Activated CD8-positive, alpha-beta memory T cell treated with anti-CD3 and anti-CD28 coated beads, Interleukin-2, amount 50 U/mL, for 4 hours (primary cell): ENCODE data around the gene APOBEC3A.
"Not testable (repeated sequence)": the region's sequence is repeated elsewhere in the genome, so short reads cannot be mapped to it uniquely, and the experiment has no call there.

ENCODE experiments used
- DNase-seq: peaks from one replicate; pipeline ENCODE4 v3.0.0-alpha.2; 2020

Gene APOBEC3A

DNA sequence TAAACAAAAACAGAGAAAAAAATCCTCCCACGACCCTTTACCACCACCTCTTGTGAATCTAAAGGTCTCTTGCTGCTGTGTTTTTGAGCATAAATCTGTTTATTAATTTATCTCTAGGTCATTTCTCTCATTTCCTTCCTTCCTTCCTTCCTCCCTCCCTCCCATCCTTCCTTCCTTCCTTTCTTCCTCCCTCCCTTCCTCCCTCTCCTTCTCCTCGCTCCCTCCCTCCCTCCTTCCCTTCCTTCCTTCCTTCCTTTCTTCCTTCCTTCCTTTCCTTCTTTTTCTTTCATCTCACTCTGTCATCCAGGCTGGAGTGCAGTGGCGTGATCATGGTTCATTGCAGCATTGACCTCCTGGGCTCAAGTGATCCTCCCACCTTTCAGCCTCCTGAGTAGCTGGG is 13.5 kb upstream of the APOBEC3A start:
- DNase-seq, result no peak

GRCh38 chr22:38944653-38945052 is 12.8 kb upstream of the APOBEC3A start:
- DNase-seq, result no peak

DNA sequence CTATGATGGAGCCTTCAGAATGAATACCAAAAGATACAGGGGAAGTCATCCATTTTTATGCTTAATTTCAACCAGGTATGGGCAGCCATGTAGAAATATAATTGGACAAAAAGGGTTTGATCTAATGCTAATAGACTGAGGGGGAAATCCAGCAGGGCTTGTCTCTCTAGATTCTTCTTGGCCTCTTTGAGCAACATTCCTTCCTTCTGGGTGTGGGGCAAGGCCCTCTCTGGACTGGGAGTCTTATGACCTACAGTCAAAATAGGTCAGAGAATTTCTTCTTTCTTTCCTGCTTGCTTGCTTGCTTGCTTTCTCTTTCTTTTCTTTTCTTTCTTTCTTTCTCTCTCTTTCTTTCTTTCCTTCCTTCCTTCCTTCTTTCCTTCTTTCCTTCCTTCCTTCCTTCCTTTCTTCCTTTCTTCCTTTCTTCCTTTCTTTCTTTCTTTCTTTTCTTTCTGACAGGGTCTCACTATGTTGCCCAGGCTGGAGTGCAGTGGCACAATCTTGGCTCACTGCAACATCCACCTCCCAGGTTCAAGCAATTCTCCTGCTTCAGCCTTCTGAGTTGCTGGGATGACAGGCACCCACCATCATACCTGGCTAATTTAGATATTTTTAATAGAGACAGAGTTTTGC is 11.6 kb upstream of the APOBEC3A start:
- DNase-seq, result not testable (repeated sequence)

DNA sequence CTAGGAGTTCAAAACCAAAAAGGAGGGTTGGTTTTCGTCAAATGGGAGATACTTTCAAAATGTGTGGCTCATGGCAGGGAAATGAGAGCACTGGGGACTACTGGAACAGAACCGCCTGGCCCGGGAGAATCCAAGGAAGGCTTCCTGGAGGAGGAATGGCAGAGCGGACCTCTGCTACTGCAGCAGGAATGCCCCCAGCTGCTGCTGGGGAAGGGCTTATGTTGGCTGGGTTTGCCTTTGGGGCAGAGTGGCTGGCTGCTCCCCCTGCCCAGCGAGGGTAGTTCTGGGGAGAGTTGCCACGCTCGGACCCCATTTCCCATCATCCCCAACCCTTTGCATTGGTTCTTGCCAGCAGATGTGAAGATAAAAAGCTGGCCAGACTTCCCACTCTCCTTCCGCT is 10.6 kb upstream of the APOBEC3A start:
- DNase-seq, result no peak

DNA sequence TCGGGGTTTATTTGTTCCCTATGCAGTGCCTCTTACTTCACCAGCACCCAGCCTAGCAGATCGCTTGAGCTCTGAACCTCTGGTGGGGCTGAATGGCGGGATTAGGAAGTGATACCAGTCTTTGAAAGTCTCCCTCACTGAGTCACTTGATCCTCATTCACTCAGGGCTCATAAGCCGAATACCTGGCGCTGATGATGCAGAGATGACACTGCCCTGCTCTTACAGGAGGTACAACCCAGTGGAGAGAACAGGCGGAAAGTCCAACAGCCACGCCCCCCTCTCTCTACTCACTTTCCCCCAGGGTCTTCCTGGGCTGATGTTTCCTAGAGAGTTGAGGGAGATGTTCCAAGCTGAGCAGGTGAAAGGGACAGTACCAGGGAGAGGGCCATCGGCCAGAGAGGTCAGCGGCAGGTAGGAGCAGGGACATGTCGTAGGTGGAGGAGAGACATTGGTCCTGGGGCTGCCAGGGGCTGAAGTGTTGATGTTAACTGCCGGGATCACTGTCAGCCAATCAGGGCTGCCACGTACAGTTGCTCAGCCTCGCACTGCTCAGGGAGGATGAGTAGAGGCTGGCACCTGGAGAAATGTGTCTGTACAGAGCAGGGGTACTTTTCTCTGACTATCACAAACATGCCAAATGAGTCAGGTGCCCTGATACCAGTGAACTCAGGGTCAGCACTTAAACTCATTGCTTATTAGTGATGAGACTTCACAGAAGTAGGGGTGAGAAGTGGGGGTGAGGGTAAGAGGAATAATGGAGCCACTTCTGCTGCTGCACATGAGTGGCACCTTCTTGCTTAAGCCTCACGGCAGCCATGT is 9.9 kb upstream of the APOBEC3A start:
- DNase-seq, result no peak

- DNase-seq, result no peak
Observed at GRCh38 chr22:38948181-38948940, 9.0 kb upstream of the APOBEC3A start.

- no peak for DNase-seq
Observed at GRCh38 chr22:38949889-38950405, 7.5 kb upstream of the APOBEC3A start.

DNA sequence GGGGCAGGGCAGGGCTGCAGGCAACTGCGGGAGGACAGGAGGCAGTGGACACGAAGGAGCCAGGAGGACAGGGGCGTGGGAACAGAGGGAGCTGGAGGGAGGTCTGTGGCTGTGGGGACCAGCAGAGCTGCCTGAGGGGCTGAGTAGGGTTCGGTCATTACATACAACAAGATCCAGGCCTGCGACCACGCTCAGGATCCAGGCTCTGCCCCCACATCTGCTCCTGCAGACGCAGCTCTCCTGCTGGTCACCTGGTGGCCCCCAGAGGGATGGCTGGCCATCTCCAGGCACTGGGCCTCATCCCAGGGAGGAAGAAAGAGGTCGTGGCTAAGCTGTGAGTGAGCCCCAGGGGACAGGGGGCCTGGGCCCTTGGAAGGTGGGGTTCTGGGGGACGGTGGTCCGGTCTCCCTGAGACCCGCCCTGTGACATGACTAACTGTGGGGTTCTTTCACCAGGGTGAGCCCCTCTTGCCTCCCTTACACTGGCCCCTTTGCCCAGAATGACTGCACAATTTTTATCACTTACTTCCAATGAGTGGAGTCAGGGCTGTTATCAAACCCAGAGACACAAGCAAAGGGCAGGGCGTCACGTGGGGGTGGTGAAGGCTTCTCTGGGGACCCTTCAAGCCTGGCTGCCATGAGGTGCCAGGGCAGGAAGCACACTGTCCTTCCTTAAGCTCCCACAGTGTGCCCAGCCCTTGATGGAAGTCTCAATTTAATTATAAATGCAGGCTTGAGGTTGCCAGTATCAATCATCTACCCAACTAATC is 6.7 kb upstream of the APOBEC3A start:
- DNase-seq, result no peak

DNA sequence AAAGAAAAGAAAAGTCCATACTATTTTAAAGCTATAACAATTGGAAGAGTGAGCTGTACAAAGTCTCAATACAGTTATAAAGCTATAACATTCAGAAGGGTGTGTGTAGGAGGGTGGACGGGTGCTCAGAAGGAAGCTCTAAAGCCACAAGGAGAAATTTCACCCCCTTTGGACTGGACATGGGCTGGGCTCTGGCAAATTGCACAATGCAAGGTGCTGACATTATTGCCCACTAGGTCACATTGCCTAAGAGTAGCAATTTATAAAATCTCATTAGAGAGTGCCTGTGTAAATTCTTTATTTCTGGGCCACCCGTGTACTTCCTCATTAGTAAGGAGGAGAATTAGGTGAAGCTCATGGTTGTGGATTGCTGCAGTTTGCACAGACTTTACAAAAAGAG is 5.7 kb upstream of the APOBEC3A start:
- DNase-seq, result no peak

GRCh38 chr22:38952281-38952993 is 5.0 kb upstream of the APOBEC3A start:
- DNase-seq, result no peak

GRCh38 chr22:38953091-38953490 is 4.3 kb upstream of the APOBEC3A start:
- no peak for DNase-seq

GRCh38 chr22:38953577-38954413 is 3.6 kb upstream of the APOBEC3A start:
- peak; percentile 19 for DNase-seq

DNA sequence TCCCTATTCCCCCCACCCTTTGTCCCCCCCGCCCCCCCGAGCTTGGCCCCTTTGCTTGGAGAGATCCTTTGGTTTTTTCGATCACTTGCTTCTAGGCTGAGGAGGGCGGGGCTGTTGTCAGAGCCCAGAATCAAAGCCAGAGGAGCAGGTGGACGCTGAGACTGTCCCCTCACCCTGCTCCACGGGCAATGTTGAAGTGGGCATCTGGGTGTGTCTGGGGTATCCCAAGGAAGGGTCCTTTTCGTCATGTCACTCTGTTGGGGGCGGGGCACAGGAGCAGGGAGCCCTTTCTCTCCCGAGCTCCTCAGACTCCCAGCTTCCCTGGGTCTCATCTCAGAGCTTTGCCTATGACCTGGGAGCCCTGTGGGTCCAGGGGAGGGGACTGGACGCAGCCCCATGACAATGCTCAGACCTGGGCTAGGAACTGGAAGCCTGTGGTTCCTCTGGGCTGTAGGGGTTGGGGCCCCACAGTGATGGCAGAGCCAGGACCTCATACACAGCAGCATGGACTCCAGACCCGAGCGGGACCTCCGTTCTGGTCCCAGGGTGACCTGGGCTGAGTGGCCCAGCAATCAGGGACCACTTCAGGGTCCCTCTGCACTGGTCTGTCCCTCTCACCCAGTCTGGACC is 2.9 kb upstream of the APOBEC3A start:
- peak; percentile 6 for DNase-seq

DNA sequence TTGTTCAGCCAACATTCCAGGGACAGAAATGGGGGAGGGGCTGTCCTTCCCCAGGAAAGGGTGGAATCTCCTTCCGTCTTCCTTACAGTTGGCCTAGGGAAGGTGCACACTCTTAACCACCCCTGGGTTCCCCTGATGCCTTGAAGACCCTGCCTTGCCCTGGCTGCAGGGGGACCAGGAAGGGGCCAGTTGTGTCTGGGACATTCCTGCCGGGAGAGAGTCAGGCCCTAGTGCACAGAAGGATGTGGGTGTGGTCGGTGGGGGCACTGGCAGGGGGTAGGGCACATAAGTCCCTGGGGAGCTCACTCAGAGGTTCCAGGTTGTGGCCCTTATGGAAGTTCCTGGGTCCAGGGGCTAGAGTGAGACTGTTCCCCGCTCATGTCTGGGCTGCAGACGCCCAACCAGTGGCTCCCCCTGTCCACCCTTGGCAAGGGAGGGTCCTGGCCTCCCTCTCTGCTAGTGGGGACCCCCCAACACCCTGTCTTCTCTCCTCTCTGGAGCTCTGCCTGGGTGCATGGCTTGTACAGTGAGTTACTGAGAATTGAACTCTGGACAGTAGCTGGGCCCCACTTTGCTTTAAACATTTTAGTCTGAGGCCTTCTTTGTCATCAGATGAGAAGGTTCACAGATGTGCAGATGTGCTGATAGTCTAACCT is 2.0 kb upstream of the APOBEC3A start:
- DNase-seq, result no peak

- no peak for DNase-seq
Observed at GRCh38 chr22:38955926-38956325, 1.5 kb upstream of the APOBEC3A start.

GRCh38 chr22:38956551-38956950 is 858 bp upstream of the APOBEC3A start:
- DNase-seq, result no peak

GRCh38 chr22:38957808-38958650 is 620 bp downstream of the APOBEC3A start:
- DNase-seq, result no peak

DNA sequence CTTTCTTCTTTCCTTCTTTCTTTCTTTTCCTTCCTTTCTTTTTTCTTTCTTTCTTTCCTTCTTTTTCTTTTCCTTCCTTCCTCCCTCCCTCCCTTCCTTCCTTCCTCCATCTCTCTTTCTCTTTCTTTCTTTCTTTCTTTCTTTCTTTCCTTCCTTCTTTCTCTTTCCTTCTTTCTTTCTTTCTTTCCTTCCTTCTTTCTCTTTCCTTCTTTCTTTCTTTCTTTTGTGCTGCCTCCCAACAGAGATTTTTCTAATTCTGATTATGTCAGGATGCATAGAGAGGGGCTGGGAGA is 1.2 kb downstream of the APOBEC3A start:
- DNase-seq, result not testable (repeated sequence)

DNA sequence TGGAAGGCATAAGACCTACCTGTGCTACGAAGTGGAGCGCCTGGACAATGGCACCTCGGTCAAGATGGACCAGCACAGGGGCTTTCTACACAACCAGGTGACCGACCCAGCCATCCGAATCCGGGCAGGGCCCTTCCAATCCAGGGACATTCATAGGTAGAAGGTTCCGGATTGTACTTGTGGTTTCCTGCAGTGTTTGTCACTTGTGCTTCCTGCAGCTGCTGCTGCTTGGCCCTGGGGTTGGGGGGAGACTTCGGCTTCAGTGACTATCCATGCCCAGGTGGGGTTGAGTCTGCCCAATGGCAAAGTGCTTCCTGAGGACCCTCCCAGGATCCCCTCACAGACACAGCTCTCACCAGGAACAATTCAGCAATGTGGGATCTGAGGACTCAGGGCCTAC is 2.2 kb downstream of the APOBEC3A start:
- DNase-seq, result no peak
